DMS53 treated with DMSO at 0.1 percent for 48 hours (cell line): ENCODE data around the gene PPP1R7.
"Not testable (repeated sequence)": the region's sequence is repeated elsewhere in the genome, so short reads cannot be mapped to it uniquely, and the experiment has no call there.

ENCODE experiments used
- DNase-seq: peaks from one replicate; lab custom pipeline; 2025; ENCODE audit not compliant: unreplicated experiment; lab: John Stamatoyannopoulos, UW

The PPP1R7 gene

GRCh38 chr2:241149925-241150659 is at the start of gene PPP1R7:
PPP1R7 (plus strand) TSS chr2:241150467; CDS start chr2:241150496, 29 bp downstream.
- DNase-seq, result peak; percentile 89

DNA sequence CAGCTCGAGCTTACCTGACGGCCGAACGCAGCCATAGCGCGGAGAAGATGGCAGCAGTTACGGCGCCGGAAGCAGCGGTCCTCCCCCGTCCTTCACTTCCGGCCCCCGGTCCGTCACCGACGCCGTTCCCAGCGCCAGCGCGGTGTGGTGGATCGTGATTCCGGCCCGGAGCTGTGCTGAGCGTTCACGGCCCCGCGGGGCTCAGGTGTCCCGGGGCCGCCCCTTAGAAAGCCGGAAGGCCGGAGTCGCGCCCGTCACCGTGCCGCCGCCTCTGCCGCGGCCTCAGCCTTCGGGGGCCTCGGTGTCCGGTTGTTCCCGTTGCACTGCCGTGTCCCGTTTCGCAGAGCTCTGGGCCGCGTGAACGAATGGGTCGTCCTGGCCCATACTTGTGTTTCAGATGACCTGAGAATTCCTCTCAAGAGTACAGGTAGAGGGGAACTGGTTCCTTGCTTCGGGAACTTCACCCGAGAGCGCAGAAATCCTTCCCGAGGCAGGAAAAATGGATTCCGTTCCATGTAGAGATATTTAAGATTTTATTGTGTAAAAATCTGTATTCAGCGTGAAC is 47.9 kb upstream of the PPP1R7 start, which contains the start of gene MTERF4:
Gene MTERF4 (minus strand): TSS at position 49 of the 565 bp plus-strand sequence. CDS start 14 bp downstream, at position 35.
- peak; percentile 25 for DNase-seq

DNA sequence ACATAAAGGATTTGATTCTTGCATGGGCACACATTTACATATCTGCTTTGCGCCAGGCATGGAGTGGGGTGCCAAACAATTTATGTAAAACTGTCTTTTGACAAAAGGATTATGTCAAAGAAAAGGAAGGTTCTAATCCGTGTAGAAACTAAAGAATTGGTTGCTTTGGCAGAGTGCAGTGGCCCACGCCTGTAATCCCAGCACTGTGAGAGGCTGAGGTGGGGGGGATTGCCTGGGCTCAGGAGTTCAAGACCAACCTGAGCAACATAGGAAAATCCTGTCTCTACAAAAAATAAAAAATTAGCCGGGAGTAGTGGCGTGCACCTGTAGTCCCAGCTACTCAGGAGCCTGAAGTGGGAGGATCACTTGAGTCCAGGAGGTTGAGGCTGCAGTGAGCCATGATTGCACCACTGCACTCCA is 47.1 kb upstream of the PPP1R7 start:
- no peak for DNase-seq

GRCh38 chr2:241104611-241105010 is 45.7 kb upstream of the PPP1R7 start:
- DNase-seq, result not testable (repeated sequence)

DNA sequence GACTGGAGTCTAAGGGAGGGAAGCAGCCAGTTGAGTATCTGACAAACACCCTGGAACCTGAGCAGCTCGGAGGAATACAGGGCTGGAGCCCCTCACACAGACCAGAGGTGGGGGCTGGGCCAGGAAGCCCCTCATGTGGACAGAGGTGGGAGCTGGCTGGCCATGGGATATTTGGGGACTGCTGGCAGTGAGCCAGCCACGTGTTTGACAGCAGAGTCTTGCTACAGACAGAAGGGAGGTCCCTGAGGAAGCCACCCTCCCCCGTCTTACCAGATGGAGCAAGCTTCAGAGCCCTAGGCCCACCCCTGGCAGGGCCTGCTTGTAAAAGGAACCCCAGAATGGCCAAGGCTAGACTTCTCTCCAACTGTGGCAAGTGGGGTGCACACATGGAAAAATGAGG is 44.6 kb upstream of the PPP1R7 start:
- DNase-seq, result no peak

DNA sequence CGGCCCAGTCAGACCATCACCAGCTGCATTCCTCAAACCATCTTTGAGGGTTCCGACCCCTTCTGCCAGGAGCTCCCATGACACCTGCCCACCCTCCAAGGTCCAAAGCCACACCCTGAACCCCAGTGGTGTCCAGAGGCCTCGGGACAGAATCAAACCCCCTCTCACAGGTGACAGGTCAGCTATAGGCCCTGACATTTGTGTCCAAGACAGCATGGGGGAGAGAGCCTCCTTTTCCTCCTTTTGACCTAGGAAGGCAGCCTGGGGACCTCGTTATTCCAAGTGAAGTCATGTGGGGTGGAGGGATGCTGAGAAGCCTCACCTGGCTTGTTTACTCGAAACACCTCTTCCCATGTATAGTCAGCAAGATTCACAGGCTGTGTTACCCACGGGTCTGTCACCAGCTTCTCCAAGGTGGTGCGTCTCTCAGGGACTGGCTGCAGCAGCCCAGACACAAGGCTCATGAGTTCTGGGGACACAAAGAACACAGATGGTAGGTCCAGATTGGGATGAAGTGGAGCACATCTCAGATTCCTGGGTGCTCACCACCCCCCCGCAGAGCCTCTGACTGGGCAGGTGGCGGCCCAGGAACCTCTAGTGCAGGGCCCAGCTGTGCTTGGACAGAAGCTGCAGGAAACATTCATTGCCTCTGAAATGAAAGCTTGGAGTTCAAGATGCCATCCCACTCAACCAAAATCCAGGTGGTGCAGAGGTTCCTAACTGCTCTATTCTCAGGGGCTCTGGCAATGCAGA is 43.1 kb upstream of the PPP1R7 start:
- no peak for DNase-seq

- DNase-seq, result no peak
These were observed 41.7 kb upstream of the PPP1R7 start for GRCh38 chr2:241108271-241109209.

DNA sequence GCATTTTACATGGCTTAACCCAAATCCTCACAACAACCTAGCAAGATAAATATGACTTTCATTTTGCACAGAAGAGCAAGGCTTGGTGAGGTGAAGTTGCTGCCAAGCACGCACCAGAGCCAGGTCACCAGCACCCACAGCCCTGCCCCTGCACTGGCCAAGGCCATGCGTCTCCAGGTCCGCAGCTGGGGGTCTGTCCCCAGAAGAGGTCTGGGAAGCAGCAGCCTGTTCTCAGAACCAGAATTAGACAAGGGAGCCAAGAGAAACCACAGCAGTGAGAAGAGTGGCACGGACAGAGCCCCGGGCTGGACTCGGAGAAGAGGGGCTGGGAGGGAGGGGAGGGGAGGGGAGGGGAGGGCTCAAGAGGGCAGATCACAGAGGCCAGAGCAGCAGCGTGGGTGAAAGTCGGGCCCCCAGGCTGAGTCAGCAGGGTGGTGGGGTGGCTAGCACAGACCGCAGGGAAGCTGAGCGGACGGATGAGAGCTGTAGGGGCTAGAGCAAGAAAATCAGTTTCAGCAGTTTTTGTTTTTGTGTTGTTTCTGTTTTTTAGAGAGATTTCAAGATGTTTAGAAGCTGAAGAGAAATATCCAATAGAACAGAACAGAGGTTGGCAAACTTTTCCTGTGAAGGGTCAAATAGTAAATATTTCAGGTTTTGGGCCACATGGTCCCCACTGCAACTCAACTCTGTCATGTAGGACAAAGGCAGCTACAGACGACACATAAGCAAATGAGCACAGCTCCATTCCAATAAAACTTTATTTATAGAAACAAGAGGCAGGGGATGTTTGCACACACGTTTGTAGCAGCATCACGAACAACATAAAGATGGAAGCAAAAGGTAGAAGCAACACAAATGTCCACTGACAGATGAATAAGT is 40.8 kb upstream of the PPP1R7 start:
- no peak for DNase-seq

GRCh38 chr2:241110089-241110606 is 40.1 kb upstream of the PPP1R7 start:
- DNase-seq, result no peak

DNA sequence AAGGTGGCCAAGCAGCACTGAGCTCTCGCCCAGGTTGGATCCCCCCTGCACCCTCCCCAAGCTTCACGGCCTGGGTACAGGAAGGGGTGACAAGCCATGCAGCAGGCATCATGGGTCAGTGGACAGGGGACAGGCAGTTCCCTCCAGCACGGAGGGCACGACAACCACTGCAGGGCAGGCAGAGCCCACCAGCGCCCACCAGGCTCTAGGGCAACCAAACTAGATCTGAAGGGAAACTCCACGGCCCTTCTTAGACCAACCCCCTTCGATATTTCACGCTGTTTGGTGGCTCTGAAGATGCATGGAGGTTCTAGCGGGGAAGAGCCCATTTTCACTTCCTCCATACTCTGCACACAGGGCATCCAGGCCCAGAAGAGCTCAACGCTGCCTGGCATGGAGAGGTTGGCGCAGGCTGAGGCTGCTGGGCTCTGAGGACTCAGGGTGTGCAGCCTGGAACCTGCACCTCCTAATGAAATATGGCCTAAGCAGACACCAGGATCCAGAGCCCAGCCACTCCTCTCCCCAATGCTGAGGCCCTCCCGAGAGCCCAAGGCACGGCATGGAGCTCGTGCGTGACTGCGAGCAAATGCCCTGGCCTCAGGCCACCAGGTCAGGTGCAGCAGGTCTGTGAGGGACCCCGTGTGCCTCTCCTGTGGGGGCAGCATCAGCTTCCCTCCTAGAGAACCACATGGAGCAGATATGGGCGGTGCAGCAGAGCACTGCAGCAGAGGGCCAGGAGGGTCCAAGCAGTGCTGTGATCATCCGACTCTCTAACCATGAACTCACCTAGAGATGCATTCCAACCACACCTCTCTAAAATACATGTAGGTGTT is 39.4 kb upstream of the PPP1R7 start:
- no peak for DNase-seq

DNA sequence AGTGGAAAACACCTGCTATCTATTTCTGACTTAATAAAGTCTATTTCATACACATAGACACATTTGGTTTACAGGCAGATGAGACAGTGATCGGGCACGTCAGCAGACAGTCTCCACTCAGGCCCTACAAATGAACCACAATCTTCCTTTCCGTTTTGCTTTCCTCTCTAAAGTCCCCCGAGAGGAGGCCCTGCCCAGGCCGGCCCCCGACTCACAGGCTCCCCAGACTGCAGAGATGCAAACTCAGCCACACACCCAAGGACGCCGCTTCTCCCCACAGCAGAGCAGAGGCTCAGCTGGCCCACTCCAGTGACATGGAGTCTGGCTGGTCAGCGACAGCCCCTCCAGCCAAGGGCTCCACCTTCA is 38.8 kb upstream of the PPP1R7 start:
- no peak for DNase-seq

GRCh38 chr2:241112046-241112445 is 38.2 kb upstream of the PPP1R7 start:
- DNase-seq, result no peak

DNA sequence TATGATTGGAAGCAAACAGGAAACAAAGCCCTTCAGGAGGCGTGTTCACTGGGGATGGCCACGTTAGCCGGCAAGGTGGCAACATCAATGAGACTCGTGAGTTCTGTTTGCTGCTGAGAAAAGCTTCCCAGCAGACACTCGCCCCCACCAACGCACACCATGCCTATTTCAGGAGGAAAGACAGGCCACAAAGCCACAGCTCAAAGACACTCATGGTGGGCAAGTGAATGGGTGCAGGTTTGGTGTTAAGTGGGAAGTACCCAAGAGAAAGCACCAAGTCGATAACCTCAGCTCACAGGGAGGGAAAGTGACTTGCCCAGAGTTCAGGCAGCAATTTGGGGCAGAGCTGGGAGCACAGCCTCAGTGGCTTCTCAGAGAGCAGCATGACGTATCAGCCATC is 37.7 kb upstream of the PPP1R7 start:
- DNase-seq, result no peak

DNA sequence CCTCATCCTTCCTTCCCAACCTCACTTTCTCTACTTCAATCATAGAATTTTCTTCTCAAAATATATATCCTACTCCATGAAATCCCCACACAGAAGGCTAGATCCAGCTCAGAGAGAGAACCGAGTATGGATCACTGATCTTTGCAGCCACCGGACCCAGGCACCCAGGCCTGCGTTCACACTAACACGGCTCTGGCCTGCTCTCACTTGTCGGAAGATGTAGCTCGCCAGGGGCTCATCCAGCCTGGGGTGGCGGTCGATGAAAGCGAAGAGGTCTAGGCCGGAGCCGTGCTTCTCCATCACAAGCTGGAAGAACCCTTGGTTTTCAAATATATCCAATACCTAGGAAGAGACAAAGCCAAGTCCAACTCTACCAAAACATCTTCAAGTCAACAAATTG is 35.4 kb upstream of the PPP1R7 start:
- no peak for DNase-seq

GRCh38 chr2:241115361-241115760 is 34.9 kb upstream of the PPP1R7 start:
- DNase-seq, result no peak

- no peak for DNase-seq
These were observed 33.4 kb upstream of the PPP1R7 start for GRCh38 chr2:241116606-241117560.

DNA sequence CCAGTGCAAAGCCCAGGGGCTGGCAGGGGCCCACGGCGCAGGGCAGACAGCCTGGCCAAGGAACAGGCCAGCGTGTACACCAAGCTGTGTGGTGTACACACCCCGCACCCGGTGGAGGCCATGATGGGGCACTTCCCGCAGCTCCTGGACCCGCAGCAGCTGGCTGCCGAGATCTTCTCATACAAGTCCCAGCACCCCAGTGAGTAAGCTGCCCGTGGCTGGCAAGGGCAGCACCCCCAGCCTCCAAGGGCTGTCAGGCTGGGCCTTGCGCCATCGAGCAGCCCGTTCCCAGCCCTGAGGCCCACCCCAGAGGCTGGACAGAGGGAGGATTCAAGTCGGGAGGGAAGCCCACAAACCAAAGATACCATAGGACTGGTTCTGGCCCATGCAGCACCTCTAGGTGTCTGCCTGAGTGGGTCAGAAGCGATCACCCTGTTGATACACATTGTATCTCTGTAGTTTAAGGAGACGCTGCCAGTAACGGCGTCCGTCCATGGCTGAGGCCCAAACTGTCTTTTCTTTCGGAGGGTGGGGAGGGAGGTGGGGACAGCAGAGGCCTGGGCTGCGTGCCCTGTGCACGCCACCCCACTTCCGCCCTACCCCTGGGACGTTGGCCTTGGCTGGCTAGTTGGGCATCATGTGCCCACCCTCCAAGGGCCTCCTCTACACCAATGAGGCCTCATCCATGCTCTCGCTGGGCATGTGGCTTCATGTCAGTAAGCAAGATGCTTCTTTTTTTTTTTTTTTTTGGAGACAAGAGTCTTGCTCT is 31.3 kb upstream of the PPP1R7 start:
- no peak for DNase-seq
